Right ventricle myocardium superior (tissue), 1 donor: ENCODE data around the gene TVP23A. TPM values are rescaled to one million over a fixed set of nuclear protein-coding genes. Genes with fewer than 3 reads are reported as not detected.
"Not testable (repeated sequence)": the region's sequence is repeated elsewhere in the genome, so short reads cannot be mapped to it uniquely, and the experiment has no call there.

ENCODE experiments used
- ATAC-seq: fragments of 200-7000 bp; cut with Tn5 transposase; one replicate; pipeline ENCODE4 v1.9.1; 2020; ENCODE audit warnings: mild to moderate bottlenecking; ENCODE audit not compliant: poor library complexity
- DNase-seq: peaks from one replicate; pipeline ENCODE4 v3.0.0-alpha.2; 2020
- intact Hi-C: fragments of 100-400 bp; cut with DNase I; formaldehyde crosslinking; loops from one replicate; pipeline ENCODE4 v1.11.2; 2022
- total RNA-seq: library from RNA; stranded (reverse); fragmentation: NEBNext Ultra II Directional; extraction: Animal tissue kit (Norgen Biotek cat#: 25700); gene quantifications from one replicate; pipeline ENCODE4 v1.2.1, GENCODE V29; 2021
- donor health status: DM: no; HTN: yes; CAD: no; lungs with severe emphysema.

TVP23A gene
- total RNA-seq, 1 donor from 2014 or later, result 0.19 TPM

GRCh38 chr16:10838621-10839278 is 20.2 kb upstream of the TVP23A start:
- ATAC-seq, result no peak
- intact Hi-C loops, result no loop called here
- no peak for DNase-seq

GRCh38 chr16:10836174-10836853 is 17.7 kb upstream of the TVP23A start:
- intact Hi-C loops, result no loop called here
- no peak for ATAC-seq

GRCh38 chr16:10835281-10835931 is 16.8 kb upstream of the TVP23A start:
- intact Hi-C loops, result no loop called here
- DNase-seq, result no peak
- ATAC-seq, result no peak

More at GRCh38 chr16:10836174-10836853, 17.7 kb upstream of the TVP23A start:
- no peak for DNase-seq

- intact Hi-C loops, result no loop called here
- DNase-seq (no peak), ATAC-seq (no peak)
Observed at GRCh38 chr16:10834766-10835165, 16.2 kb upstream of the TVP23A start.

GRCh38 chr16:10834130-10834529 is 15.5 kb upstream of the TVP23A start:
- intact Hi-C loops, result no loop called here
- no peak for ATAC-seq
- DNase-seq, result no peak

GRCh38 chr16:10833271-10833670 is 14.7 kb upstream of the TVP23A start:
- intact Hi-C loops, result no loop called here
- ATAC-seq, result no peak
- DNase-seq, result no peak

GRCh38 chr16:10831894-10832886 is 13.6 kb upstream of the TVP23A start:
- DNase-seq, result no peak
- intact Hi-C loops, result no loop called here
- ATAC-seq, result no peak

- intact Hi-C loops, ATAC-seq: not testable (repeated sequence)
Observed at GRCh38 chr16:10830240-10830639, 11.6 kb upstream of the TVP23A start.

GRCh38 chr16:10829390-10830098 is 10.9 kb upstream of the TVP23A start:
- intact Hi-C loops, result loop anchor here (2.0 to 5.0 kb wide), 3 partner anchors 49 to 87 kb away; partner anchors contain the start of gene NUBP1
- not testable (repeated sequence) for DNase-seq, ATAC-seq

More at GRCh38 chr16:10830240-10830639, 11.6 kb upstream of the TVP23A start:
- not testable (repeated sequence) for DNase-seq

GRCh38 chr16:10828851-10829366 is 10.3 kb upstream of the TVP23A start:
- peak; percentile 85 for ATAC-seq
- intact Hi-C loops, result loop anchor here (2.0 to 5.0 kb wide), 3 partner anchors 50 to 87 kb away; partner anchors contain the start of gene NUBP1
- DNase-seq, result peak; percentile 97

- ATAC-seq, result peak; percentile 75
- peak; percentile 90 for DNase-seq
- intact Hi-C loops, result loop anchor here (2.0 to 5.0 kb wide), 3 partner anchors 51 to 86 kb away; partner anchors contain the start of gene NUBP1
Observed at GRCh38 chr16:10827691-10828341, 9.2 kb upstream of the TVP23A start.

- no peak for ATAC-seq
- intact Hi-C loops, result loop anchor here (5.0 kb wide), 1 partner anchor 93 kb away; no protein-coding TSS in a partner anchor
- no peak for DNase-seq
Observed at GRCh38 chr16:10824111-10824893, 5.7 kb upstream of the TVP23A start.

GRCh38 chr16:10822702-10823101 is 4.1 kb upstream of the TVP23A start:
- no peak for DNase-seq
- intact Hi-C loops, result loop anchor here (5.0 kb wide), 1 partner anchor 95 kb away; no protein-coding TSS in a partner anchor
- ATAC-seq, result no peak

- DNase-seq, result no peak
- intact Hi-C loops, result loop anchor here (5.0 kb wide), 1 partner anchor 97 kb away; no protein-coding TSS in a partner anchor
- ATAC-seq, result no peak
Observed at GRCh38 chr16:10820546-10820945, 2.0 kb upstream of the TVP23A start.

- intact Hi-C loops, result no loop called here
- ATAC-seq, result no peak
Observed at GRCh38 chr16:10817514-10817913, 1.1 kb downstream of the TVP23A start.

GRCh38 chr16:10813099-10813455 is 5.5 kb downstream of the TVP23A start:
- DNase-seq, result no peak
- intact Hi-C loops, result no loop called here
- ATAC-seq, result no peak

More at GRCh38 chr16:10817514-10817913, 1.1 kb downstream of the TVP23A start:
- no peak for DNase-seq
